Mammary epithelial cell (primary cell): Measurements from ENCODE around the gene PRKCZ.

Experiments used
- CTCF ChIP-seq, 2 donors: IDR thresholded peaks in 1 of 2; conservative IDR thresholded peaks in 1 of 2; 2 replicates each; pipeline ENCODE4 v1.5.1; 2011 to 2012; ENCODE audit warnings: inconsistent platforms in 2 of 2, low read length in 2 of 2, mild to moderate bottlenecking in 2 of 2, control low read depth in 1 of 2, low read depth in 1 of 2; ENCODE audit not compliant: insufficient read depth in 1 of 2; ENCODE audit errors: extremely low read depth in 1 of 2
- EZH2 ChIP-seq: IDR thresholded peaks from 2 replicates; pipeline ENCODE4 v1.6.1; 2012; ENCODE audit warnings: low read length, inconsistent platforms, borderline replicate concordance

DNA sequence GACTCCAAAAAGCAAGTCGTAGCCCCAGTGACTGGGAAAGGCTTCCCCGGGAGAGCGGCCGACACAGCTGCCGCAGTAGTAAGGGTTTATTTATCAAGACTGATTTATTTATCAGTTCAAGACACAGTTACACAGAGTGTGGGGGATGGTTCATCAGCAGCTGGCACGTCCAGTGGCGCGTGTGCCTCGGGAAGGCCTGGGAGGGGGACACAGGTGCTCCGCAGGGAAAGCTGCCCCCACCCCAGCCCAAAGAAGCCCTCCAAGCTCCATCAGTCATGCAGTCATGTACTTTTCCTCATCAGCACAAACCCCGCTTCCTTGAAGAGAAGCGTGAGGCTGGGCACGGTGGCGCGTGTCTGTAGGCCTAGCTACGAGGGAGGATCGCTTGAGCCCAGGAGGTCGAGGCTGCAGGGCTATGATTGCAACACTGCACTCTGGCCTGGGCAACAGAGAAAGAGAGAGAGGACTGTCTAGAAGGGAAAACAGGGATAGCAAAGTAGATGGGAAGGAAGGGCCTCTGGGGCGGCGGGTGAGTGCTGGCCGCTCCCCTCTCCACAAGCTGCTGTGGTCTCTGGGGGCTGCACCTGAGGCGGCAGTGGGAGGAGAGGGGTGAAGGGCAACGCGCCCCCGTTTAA, 53.2 kb downstream of the PRKCZ start:
- no peak for TF ChIP-seq CTCF (conservative IDR thresholded peaks at IDR 0.05 in 1 of 2, IDR thresholded peaks at IDR 0.05 in 1 of 2; ENCODE audit: extremely low read depth in 1 of 2, insufficient read depth in 1 of 2, low read depth in 1 of 2, low read length in 2 of 2)
- TF ChIP-seq EZH2: no peak
